Measurements from ENCODE around the gene GOT1.

- no peak for TF ChIP-seq POLR2A (IDR thresholded peaks at IDR 0.05)
- TF ChIP-seq, protein P1, sequence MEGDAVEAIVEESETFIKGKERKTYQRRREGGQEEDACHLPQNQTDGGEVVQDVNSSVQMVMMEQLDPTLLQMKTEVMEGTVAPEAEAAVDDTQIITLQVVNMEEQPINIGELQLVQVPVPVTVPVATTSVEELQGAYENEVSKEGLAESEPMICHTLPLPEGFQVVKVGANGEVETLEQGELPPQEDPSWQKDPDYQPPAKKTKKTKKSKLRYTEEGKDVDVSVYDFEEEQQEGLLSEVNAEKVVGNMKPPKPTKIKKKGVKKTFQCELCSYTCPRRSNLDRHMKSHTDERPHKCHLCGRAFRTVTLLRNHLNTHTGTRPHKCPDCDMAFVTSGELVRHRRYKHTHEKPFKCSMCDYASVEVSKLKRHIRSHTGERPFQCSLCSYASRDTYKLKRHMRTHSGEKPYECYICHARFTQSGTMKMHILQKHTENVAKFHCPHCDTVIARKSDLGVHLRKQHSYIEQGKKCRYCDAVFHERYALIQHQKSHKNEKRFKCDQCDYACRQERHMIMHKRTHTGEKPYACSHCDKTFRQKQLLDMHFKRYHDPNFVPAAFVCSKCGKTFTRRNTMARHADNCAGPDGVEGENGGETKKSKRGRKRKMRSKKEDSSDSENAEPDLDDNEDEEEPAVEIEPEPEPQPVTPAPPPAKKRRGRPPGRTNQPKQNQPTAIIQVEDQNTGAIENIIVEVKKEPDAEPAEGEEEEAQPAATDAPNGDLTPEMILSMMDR (IDR thresholded peaks at IDR 0.05): no peak
These were observed 26.8 kb downstream of the GOT1 start for GRCh38 chr10:99403674-99404073.
